Lung (tissue), 12 donors: ENCODE data around the gene SWAP70. TPM values are rescaled to one million over a fixed set of nuclear protein-coding genes. Genes with fewer than 3 reads are reported as not detected.
"Not testable (repeated sequence)": the region's sequence is repeated elsewhere in the genome, so short reads cannot be mapped to it uniquely, and the experiment has no call there.

ENCODE experiments used
- ATAC-seq: fragments of 200-7000 bp; cut with Tn5 transposase; one replicate; pipeline ENCODE4 v1.9.1; 2020; ENCODE audit warnings: moderate number of reproducible peaks; ENCODE audit not compliant: insufficient read depth, low FRiP score
- DNase-seq, 3 donors: peaks; one replicate each; pipeline ENCODE4 v3.0.0-alpha.2; 2013 to 2017
- H3K27ac ChIP-seq, 2 donors: one replicate each; pipeline ENCODE4 v1.5.1; 2013; ENCODE audit warnings: mild to moderate bottlenecking in 2 of 2, moderate library complexity in 2 of 2, control low read depth in 1 of 2, inconsistent platforms in 1 of 2, low read depth in 1 of 2, low read length in 1 of 2
- H3K27me3 ChIP-seq, 3 donors: one replicate each; pipeline ENCODE4 v1.5.1; 2013; ENCODE audit warnings: low read length in 2 of 3; ENCODE audit not compliant: control insufficient read depth in 3 of 3, insufficient read depth in 3 of 3
- H3K36me3 ChIP-seq, 4 donors: one replicate each; pipeline ENCODE4 v1.5.1; 2013; ENCODE audit warnings: low read length in 4 of 4, mild to moderate bottlenecking in 1 of 4, moderate library complexity in 1 of 4; ENCODE audit not compliant: control insufficient read depth in 4 of 4, insufficient read depth in 4 of 4
- H3K4me1 ChIP-seq, 5 donors: one replicate each; pipeline ENCODE4 v1.5.1; 2013; ENCODE audit warnings: low read length in 5 of 5, mild to moderate bottlenecking in 2 of 5, moderate library complexity in 1 of 5; ENCODE audit not compliant: control insufficient read depth in 5 of 5, insufficient read depth in 5 of 5
- H3K4me3 ChIP-seq: one replicate; pipeline ENCODE4 v1.5.1; 2013; ENCODE audit warnings: mild to moderate bottlenecking, control low read depth, moderate library complexity
- H3K9ac ChIP-seq, 2 donors: one replicate each; pipeline ENCODE4 v1.5.1; 2013; ENCODE audit warnings: low read length in 2 of 2, control low read depth in 1 of 2; ENCODE audit not compliant: insufficient read depth in 1 of 2
- H3K9me3 ChIP-seq, 4 donors: one replicate each; pipeline ENCODE4 v1.5.1; 2013; ENCODE audit warnings: low read length in 3 of 4, mild to moderate bottlenecking in 1 of 4, moderate library complexity in 1 of 4; ENCODE audit not compliant: control insufficient read depth in 4 of 4, insufficient read depth in 3 of 4
- CTCF ChIP-seq: IDR thresholded peaks from 2 replicates; pipeline ENCODE4 v1.5.1; 2012; ENCODE audit warnings: mild to moderate bottlenecking; ENCODE audit errors: control extremely low read depth, extremely low read depth
- WGBS, 2 donors: extraction: QIAGEN DNeasy Blood & Tissue Kit; methylation state at CpG; one replicate each; pipeline ENCODE4 v1.1.7; 2013; 5-methylcytosine and 5-hydroxymethylcytosine counted together
- polyA plus RNA-seq, 2 donors: library from polyadenylated mRNA; stranded (reverse); fragments of 200-250 nt; gene quantifications; one replicate each; pipeline ENCODE4 v1.2.1, GENCODE V29; 2013
- total RNA-seq, 2 donors: library from RNA; depleted of rRNA in 1 of 2; stranded (reverse); fragments of >200 nt in 1 of 2; gene quantifications; one replicate each; pipeline ENCODE4 v1.2.1, GENCODE V29; 2014 to 2021
- donor health status: control.
- donor health status: control.
- donor health status: Bipolar disorder and iron deficiency.
- donor health status: healthy.
- donor health status: DM: yes; HTN: yes; CAD: no.

SWAP70 gene
- total and polyA plus RNA-seq, 4 donors: 14.9 to 44.8 (median 35.9) TPM

GRCh38 chr11:9691865-9692264 is 28.0 kb downstream of the SWAP70 start:
- H3K4me1 ChIP-seq: peaks cover 2 to 31% (median 17%) of the 10 kb centered on the region in 5 donors
- no peak overlapping the region for H3K27ac ChIP-seq
- ATAC-seq (no peak), DNase-seq (no peak)
- H3K4me3 ChIP-seq: no peak overlapping the region
- no peaks in the 10 kb centered on the region for H3K9me3 ChIP-seq
- no peak overlapping the region for H3K9ac ChIP-seq
- TF ChIP-seq CTCF: no peak
- H3K27me3 ChIP-seq: no peaks in the 10 kb centered on the region
- H3K36me3 ChIP-seq: peaks cover 0 to 8% (median 7%) of the 10 kb centered on the region in 4 donors

GRCh38 chr11:9692691-9693090 is 28.8 kb downstream of the SWAP70 start:
- no peak overlapping the region for H3K4me3 ChIP-seq
- DNase-seq (no peak), ATAC-seq (no peak)
- H3K27ac ChIP-seq: no peak overlapping the region
- H3K27me3 ChIP-seq: no peaks in the 10 kb centered on the region
- no peaks in the 10 kb centered on the region for H3K9me3 ChIP-seq
- TF ChIP-seq CTCF: no peak
- 35 to 58% methylated on average over 2 of the region's 2 CpGs for WGBS, 2 donors
- peaks cover 0 to 9% (median 7%) of the 10 kb centered on the region in 4 donors for H3K36me3 ChIP-seq
- H3K4me1 ChIP-seq: peaks cover 2 to 29% (median 14%) of the 10 kb centered on the region in 5 donors
- H3K9ac ChIP-seq: no peak overlapping the region

- H3K9ac ChIP-seq: no peak overlapping the region
- peaks cover 0 to 11% (median 7%) of the 10 kb centered on the region in 4 donors for H3K36me3 ChIP-seq
- DNase-seq: no peak
- H3K4me1 ChIP-seq: peaks cover 2 to 18% (median 10%) of the 10 kb centered on the region in 5 donors
- no peak for TF ChIP-seq CTCF
- H3K27me3 ChIP-seq: no peaks in the 10 kb centered on the region
- ATAC-seq: no peak
- no peak overlapping the region for H3K27ac ChIP-seq
- H3K9me3 ChIP-seq: no peaks in the 10 kb centered on the region
- no peak overlapping the region for H3K4me3 ChIP-seq
- 61 to 68% methylated on average over 2 of the region's 2 CpGs for WGBS, 2 donors
These were observed 30.1 kb downstream of the SWAP70 start for GRCh38 chr11:9693801-9694553.

GRCh38 chr11:9695228-9695627 is 31.4 kb downstream of the SWAP70 start:
- Histone ChIP-seq H3K4me1 (peaks cover 0 to 11% (median 0%) of the 10 kb centered on the region in 5 donors), H3K36me3 (peaks cover 0 to 11% (median 7%) of the 10 kb centered on the region in 4 donors)
- H3K9ac ChIP-seq, H3K4me3 ChIP-seq, ATAC-seq, H3K9me3 ChIP-seq, H3K27ac ChIP-seq, H3K27me3 ChIP-seq, DNase-seq: not testable (repeated sequence)
- 98% methylated on average over 8 of the region's 8 CpGs for WGBS, 2 donors
